ENCODE data around the gene PARP3.
A peak's percentile ranks its signal among the peaks of the same experiment; 100 is the strongest.

Gene PARP3

GRCh38 chr3:51934139-51934850, 7.9 kb upstream of the PARP3 start:
- no peak for DNase-seq (ENCODE audit: low read depth, low spot score)

DNA sequence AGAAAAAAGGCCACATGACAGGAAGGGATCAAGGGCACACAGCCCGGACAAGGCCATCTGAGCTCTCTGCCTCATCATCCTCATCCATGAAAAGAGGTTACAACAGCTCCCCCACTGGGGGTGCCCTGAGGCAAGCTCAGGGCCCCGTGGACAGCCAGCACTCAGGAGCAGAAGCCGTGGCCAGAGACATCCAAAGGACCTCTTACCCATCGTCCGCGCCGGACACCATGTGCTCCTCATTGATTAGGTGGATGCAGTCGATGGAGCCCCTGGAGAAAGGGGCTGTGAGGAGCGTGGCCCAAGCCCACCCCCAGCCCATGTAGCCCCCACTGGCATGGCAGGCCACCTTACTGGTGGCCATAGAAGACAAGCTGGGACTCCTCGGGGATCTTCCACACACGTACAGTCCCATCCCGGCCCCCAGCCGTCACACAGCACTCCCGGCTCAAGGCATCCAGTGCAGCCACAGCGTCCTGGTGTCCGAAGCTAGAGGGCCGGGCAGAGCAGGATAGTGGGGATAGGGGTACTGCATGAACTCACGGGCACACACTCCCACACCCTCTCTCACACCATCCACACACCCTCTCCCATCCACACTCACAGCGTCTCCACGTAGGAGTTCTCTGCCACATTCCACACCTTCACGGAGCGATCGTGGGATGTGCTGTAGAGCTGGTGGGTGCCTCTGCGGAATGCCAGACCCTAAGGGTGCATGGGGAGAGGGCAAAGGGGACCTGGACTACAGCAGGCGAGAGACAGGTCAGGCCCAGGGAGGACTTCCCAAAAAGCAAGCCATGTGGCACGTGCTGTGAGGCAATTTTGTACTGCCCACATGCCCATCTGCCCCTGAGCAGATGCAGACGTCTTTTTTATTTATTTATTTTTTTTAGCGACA, 6.9 kb upstream of the PARP3 start:
- no peak for DNase-seq (ENCODE audit: low read depth, low spot score)

GRCh38 chr3:51935886-51936755, 6.0 kb upstream of the PARP3 start:
- no peak for DNase-seq (ENCODE audit: low read depth, low spot score)

DNA sequence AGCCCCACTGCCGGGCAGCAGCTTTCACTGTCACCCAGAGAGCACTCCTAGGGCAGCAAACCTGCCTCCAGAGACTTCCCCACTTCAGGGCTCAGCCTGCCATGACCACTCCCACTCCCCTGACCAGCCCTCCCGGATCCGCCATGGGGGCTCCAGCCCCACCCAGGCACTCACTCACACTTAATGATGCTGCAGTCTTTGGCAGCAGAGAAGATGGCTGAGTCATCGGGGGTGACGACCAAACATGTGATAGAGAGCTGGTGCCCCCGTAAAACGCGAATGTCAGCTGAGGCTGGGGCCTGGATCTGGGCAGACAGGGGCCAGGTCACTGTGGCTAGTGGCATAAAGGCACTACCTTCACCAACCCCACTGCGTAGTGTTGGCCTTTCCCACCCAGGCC, 5.1 kb upstream of the PARP3 start:
- no peak for DNase-seq (ENCODE audit: low read depth, low spot score)

DNA sequence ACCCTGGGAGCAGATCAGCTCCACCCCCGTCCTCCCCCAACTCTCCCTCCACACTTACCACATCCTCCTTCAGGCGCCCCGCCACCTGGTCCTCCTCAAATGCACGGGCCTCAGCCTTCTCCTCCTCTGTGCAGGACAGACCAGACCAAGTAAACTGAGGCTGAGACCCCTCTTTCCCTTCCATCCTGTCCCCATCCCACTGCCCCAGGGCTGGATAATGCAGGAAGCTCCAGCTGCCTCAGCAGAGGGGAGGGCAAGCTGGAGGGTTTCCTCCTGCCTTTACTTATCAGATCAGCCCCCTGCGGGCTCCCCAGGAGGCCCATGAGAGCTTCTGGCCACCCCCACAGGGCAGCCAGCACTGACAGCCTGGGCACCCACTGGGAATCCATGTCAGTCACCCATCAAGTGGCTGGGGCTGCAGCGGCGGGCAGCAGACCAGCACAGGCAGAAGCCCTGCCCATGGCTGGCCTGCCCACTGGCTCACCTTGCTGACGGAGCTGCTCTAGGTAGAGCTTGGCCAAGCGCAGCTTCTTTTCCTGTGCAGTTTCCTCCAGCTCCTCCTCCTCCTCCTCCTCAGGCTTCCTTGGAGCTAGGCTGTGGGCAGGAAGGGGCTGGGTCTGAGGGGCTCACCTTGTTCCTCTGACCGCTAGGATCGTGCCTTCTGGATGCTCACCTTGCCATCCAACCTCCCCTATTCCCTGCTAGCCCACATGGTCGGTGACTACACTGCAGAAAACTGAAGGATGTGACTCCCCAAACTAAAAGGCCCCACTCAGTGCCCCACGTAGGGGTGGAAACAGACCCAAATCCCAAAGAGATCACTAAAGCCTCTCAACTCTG, 4.3 kb upstream of the PARP3 start:
- no peak for DNase-seq (ENCODE audit: low read depth, low spot score)

GRCh38 chr3:51938780-51939425, 3.3 kb upstream of the PARP3 start:
- DNase-seq (ENCODE audit: low read depth, low spot score): no peak

DNA sequence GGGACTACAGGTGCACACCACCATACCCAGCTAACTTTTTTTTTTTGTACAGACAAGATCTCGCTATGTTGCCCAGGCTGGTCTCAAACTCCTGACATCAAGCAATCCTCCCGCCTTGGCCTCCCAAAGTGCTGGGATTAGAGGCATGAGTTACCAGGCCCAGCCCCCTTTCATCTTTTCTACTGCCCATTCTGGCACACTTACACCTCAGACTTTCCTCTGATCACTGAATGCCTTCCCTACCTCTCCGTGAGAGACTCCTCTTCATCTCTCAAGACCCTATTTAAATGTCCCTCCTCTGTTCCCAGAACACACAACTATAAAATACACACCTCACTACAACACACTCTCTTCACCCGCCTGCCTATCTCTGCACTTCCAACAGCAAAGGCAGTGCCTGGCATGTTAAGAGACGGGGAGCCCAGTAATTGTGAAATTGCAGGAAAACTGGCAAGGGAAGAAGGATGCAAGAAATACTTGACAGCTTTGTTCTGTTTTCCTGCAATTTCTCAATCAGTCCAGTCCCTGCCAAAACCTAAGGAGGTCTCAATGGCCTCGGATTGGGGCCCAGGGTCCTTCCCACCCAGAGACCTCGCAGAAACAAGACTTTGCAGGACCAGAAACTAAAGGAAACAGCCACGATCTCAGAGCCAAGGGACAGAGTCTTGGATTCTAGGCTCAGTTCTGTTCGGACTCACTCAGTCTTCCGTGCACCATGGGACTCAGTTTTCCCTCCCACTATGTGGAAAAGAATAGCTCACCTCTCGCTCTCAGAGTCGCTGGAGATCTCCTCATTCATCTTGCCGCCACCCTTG, 1.3 kb upstream of the PARP3 start:
- no peak for DNase-seq (ENCODE audit: low read depth, low spot score)

DNA sequence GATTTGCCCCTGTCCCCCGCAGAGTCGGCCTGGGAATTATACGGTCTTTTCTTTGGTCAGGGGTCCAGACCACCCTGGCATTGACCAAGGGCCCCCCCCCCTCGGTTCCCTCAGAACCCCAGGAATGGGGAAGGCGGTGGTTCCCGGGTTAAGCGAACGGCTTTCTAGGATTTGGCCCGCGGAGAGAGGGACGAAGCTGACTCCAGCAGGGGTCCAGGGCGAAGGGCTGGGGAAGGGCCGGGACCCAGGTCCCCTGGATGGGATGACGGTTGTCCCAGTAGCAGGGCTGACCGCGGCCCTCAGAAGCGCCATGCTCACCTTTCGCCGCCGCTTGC, 733 bp upstream of the PARP3 start:
- DNase-seq (ENCODE audit: low read depth, low spot score): no peak

GRCh38 chr3:51942603-51943450, 664 bp downstream of the PARP3 start:
- DNase-seq (ENCODE audit: low read depth, low spot score): peak; percentile 46

DNA sequence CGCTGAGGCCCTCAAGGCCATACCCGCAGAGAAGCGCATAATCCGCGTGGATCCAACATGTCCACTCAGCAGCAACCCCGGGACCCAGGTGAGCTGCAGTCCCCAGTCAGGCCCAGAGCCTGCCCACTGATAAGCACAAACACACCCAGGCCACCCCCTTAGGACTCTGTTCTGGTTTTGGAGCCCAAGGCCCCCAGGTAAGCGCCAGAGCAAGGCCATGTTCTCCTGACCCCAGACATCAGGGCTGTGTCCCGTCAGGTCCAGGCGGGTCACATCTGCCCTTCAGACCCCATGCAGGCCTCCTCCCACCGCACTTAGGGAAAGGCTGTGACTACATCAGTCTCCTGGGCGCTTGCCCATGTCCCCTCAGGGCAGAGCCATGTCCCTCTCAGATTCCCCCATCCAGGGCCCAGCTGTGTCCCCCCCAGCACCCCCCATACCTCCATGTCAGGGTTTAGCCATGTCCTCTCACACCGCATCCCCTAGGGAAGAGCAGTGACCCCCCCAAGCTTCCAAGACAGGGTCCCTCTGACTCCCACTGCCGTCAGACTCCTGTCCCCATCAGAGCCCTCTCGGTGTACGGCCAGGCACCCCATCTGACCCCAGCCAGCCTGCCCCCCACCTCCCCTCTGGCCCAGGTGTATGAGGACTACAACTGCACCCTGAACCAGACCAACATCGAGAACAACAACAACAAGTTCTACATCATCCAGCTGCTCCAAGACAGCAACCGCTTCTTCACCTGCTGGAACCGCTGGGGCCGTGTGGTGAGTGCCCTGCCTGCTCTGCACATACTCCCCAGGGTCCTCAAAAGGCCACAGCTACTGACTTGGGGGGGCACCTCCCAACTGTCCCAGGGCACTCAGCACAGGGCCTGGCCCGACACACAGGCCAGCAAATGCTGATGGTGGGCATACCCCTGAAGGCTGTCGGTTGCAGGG, 1.6 kb downstream of the PARP3 start:
- no peak for DNase-seq (ENCODE audit: low read depth, low spot score)

- DNase-seq (ENCODE audit: low read depth, low spot score): no peak
These were observed 2.4 kb downstream of the PARP3 start for GRCh38 chr3:51944451-51945021.

DNA sequence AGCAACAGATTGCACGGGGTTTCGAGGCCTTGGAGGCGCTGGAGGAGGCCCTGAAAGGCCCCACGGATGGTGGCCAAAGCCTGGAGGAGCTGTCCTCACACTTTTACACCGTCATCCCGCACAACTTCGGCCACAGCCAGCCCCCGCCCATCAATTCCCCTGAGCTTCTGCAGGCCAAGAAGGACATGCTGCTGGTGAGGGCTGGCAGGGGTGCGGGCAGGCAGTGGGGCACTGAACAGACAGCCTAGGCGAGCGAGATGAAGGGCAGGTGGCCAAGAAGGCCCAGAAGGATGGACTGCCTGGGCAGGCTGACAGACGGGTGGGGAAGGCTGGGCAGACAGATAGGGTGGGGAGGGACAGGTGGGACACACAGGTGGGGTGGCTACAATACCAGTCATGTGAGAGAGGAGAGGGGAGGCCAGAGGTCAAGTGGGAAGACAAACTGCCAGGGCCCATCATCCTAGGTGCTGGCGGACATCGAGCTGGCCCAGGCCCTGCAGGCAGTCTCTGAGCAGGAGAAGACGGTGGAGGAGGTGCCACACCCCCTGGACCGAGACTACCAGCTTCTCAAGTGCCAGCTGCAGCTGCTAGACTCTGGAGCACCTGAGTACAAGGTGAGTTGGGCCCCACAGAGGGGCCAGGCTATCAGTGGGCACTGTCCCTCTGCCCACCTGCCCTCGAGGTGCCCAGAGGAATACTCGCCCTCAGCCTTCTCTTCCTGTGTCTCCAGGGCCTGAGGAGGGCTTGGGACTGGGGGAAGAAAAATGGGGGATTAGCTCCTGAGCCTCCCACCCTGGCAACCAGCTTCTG, 3.1 kb downstream of the PARP3 start:
- no peak for DNase-seq (ENCODE audit: low read depth, low spot score)

DNA sequence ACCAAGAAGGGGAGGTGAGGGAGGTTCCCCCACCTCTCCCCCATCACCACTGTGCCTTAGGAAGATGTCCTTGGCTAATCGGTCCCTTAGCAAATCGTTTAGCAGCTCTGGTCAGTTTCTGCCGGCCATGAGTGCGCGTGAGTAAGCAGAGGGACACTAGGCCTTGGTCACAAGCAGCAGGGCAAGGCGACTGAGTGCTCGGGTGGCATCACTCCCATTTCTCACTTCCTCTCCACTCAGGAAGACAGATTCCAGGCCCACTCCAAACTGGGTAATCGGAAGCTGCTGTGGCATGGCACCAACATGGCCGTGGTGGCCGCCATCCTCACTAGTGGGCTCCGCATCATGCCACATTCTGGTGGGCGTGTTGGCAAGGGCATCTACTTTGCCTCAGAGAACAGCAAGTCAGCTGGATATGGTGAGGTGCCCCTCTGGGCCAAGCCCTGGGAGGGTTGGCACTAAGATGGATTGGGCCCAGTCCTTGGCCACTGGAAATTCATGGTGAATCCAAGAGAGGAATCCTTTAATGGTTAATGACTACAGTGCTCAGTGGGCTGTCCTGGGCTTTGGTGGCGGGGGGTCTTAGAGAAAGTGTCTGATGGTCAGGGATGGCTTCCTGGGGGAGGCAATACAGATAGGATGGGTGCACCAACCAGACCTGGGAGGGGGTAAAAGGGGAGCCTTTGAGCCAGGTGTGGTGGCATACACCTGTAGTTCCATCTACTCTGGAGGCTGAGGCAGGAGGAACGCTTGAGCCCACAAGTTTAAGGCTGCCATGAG, 4.0 kb downstream of the PARP3 start:
- DNase-seq (ENCODE audit: low read depth, low spot score): no peak

GRCh38 chr3:51946796-51947195, 4.6 kb downstream of the PARP3 start:
- DNase-seq (ENCODE audit: low read depth, low spot score): no peak

DNA sequence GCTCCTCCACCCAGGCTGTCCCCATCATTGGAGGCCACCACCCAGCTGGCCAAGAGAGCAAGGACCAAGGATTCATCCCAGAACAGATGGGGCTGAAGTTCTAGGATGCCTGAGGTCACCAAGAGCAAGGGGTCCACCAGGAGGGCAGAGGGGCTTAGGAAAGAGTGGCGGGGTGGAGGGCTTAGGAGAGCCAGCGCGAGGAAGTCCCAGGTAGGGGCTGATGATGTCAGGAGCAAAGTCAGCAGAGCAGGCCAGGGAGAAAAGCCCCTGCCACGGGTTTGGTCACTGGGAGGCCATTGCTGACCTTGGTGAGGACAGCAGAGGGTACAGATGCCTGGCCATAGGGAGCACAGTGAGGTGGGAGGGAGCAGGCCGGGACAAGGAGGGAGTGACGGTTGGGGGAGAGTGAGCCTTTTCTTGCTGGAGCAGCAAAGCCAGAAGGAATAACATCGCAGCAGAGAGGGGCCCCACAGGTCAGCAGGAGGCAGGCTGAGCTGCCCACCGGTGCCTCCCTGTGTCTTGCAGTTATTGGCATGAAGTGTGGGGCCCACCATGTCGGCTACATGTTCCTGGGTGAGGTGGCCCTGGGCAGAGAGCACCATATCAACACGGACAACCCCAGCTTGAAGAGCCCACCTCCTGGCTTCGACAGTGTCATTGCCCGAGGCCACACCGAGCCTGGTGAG, 5.2 kb downstream of the PARP3 start:
- DNase-seq (ENCODE audit: low read depth, low spot score): no peak

Measured in activated naive CD8-positive, alpha-beta T cell treated with anti-CD3 and anti-CD28 coated beads, Interleukin-2, amount 50 U/mL, for 16 hours (primary cell).